H1 (cell line): Measurements from ENCODE around the gene IGF2BP3. TPM values are rescaled to one million over a fixed set of nuclear protein-coding genes. Genes with fewer than 3 reads are reported as not detected.

Experiments
- CTCF ChIA-PET: fragments of 300-600 bp; sonication (Branson Sonifier 250); formaldehyde crosslinking; loops from one replicate; lab custom pipeline; 2021; ENCODE audit not compliant: partially characterized antibody; lab: Charles Lee
- POLR2A ChIA-PET: fragments of 300-600 bp; sonication (Branson Sonifier 250); formaldehyde crosslinking; loops from one replicate; lab custom pipeline; 2021; ENCODE audit warnings: inconsistent platforms; ENCODE audit not compliant: partially characterized antibody; lab: Charles Lee
- DNase-seq, 2 experiments: peaks; one replicate each; pipeline versions ENCODE4 v3.0.0 to v3.0.0-alpha.2; 2010 to 2022; ENCODE audit warnings: low spot score in 2 of 2, low read depth in 1 of 2, mixed read lengths in 1 of 2
- FAIRE-seq: peaks from 2 replicates; lab custom pipeline; 2011; peaks lifted over from hg19 to GRCh38; lab: Jason Lieb, UNC
- H2AFZ ChIP-seq: 2 replicates; pipeline ENCODE4 v1.8.1; 2012; ENCODE audit warnings: low read length, inconsistent platforms
- H2AK5ac ChIP-seq: 2 replicates; pipeline ENCODE4 v1.6.1; 2013; ENCODE audit warnings: low read depth, low read length
- H2BK120ac ChIP-seq: replicated peaks from 2 replicates; pipeline ENCODE3; 2013; ENCODE audit warnings: low read depth, low read length, inconsistent platforms
- H2BK12ac ChIP-seq: 2 replicates; pipeline ENCODE4 v1.6.1; 2013; ENCODE audit warnings: low read depth, low read length
- H2BK15ac ChIP-seq: 2 replicates; pipeline ENCODE4 v1.6.1; 2013; ENCODE audit warnings: low read length
- H2BK20ac ChIP-seq: 2 replicates; pipeline ENCODE4 v1.6.1; 2013; ENCODE audit warnings: low read length
- H2BK5ac ChIP-seq: 2 replicates; pipeline ENCODE4 v1.6.1; 2013; ENCODE audit warnings: low read depth, low read length
- H3K14ac ChIP-seq: 2 replicates; pipeline ENCODE4 v1.6.1; 2013; ENCODE audit warnings: inconsistent platforms; ENCODE audit not compliant: insufficient read length
- H3K18ac ChIP-seq: 2 replicates; pipeline ENCODE4 v1.6.1; 2013; ENCODE audit warnings: low read length; ENCODE audit errors: extremely low read depth
- H3K23ac ChIP-seq: 2 replicates; pipeline ENCODE4 v1.6.1; 2013; ENCODE audit warnings: inconsistent platforms; ENCODE audit not compliant: insufficient read length
- H3K23me2 ChIP-seq: 2 replicates; pipeline ENCODE4 v1.6.1; 2013; ENCODE audit warnings: low read depth, low read length
- H3K27ac ChIP-seq: 2 replicates; pipeline ENCODE4 v1.6.1; 2011; ENCODE audit warnings: low read depth, low read length, inconsistent platforms
- H3K27me3 ChIP-seq, 4 experiments: replicated peaks in 1 of 4; 1 replicate in 1 of 4; 2 replicates in 3 of 4; pipeline versions ENCODE4 v1.6.1 to v1.8.1; 2011 to 2013; ENCODE audit warnings: low read length in 3 of 4, mild to moderate bottlenecking in 3 of 4, inconsistent platforms in 2 of 4, mixed read lengths in 2 of 4, moderate library complexity in 1 of 4; ENCODE audit not compliant: control insufficient read depth in 3 of 4, insufficient read depth in 3 of 4; ENCODE audit errors: extremely low read depth in 1 of 4
- H3K36me3 ChIP-seq, 4 experiments: 2 replicates each; pipeline versions ENCODE4 v1.6.1 to v1.8.1; 2011 to 2013; ENCODE audit warnings: mild to moderate bottlenecking in 4 of 4, low read length in 3 of 4, moderate library complexity in 2 of 4, control low read depth in 1 of 4, inconsistent platforms in 1 of 4; ENCODE audit not compliant: insufficient read depth in 4 of 4, control insufficient read depth in 2 of 4
- H3K4ac ChIP-seq: replicated peaks from 2 replicates; pipeline ENCODE3; 2013; ENCODE audit warnings: low read length, low read depth, mixed read lengths, inconsistent platforms; ENCODE audit not compliant: insufficient read length
- H3K4me1 ChIP-seq, 4 experiments: replicated peaks in 1 of 4; 1 replicate in 1 of 4; 2 replicates in 3 of 4; pipeline versions ENCODE4 v1.6.1 to v1.8.1; 2011 to 2013; ENCODE audit warnings: low read length in 3 of 4, inconsistent platforms in 2 of 4, mixed read lengths in 1 of 4; ENCODE audit not compliant: insufficient read depth in 4 of 4, control insufficient read depth in 3 of 4
- H3K4me2 ChIP-seq, 2 experiments: 2 replicates each; pipeline versions ENCODE4 v1.6.1 to v1.8.1; 2011 to 2013; ENCODE audit warnings: low read depth in 2 of 2, low read length in 2 of 2, control low read depth in 1 of 2, inconsistent platforms in 1 of 2, mild to moderate bottlenecking in 1 of 2; ENCODE audit not compliant: insufficient read depth in 1 of 2
- H3K4me3 ChIP-seq, 4 experiments: fragments of 200-600, 300-600 bp in 1 of 4; sonication (generic), shearing (Covaris generic), sonication (Bioruptor Twin) in 1 of 4; 2 replicates each; pipeline versions ENCODE4 v1.5.1 to v1.8.1; 2011 to 2016; ENCODE audit warnings: low read length in 4 of 4, low read depth in 3 of 4, control low read depth in 2 of 4, inconsistent platforms in 2 of 4, mild to moderate bottlenecking in 2 of 4, mixed read lengths in 1 of 4, moderate library complexity in 1 of 4; ENCODE audit not compliant: insufficient read depth in 2 of 4; ENCODE audit errors: extremely low read depth in 1 of 4
- H3K56ac ChIP-seq: replicated peaks from 2 replicates; pipeline ENCODE3; 2013; ENCODE audit warnings: low read depth, mild to moderate bottlenecking, mixed read lengths, low read length, inconsistent platforms; ENCODE audit not compliant: insufficient read length
- H3K79me1 ChIP-seq: 2 replicates; pipeline ENCODE4 v1.6.1; 2013; ENCODE audit warnings: low read depth, low read length, control low read depth
- H3K79me2 ChIP-seq, 2 experiments: 2 replicates each; pipeline versions ENCODE4 v1.6.1 to v1.8.1; 2012 to 2013; ENCODE audit warnings: low read length in 2 of 2, mild to moderate bottlenecking in 2 of 2, inconsistent platforms in 1 of 2; ENCODE audit not compliant: insufficient read depth in 2 of 2, control insufficient read depth in 1 of 2
- H3K9ac ChIP-seq, 4 experiments: replicated peaks in 1 of 4; 1 replicate in 1 of 4; 2 replicates in 3 of 4; pipeline versions ENCODE4 v1.6.1 to v1.8.1; 2011 to 2013; ENCODE audit warnings: low read depth in 3 of 4, low read length in 3 of 4, control low read depth in 2 of 4, mild to moderate bottlenecking in 2 of 4, moderate library complexity in 2 of 4, inconsistent platforms in 1 of 4; ENCODE audit errors: extremely low read depth in 1 of 4
- H3K9me3 ChIP-seq, 2 experiments: 2 replicates each; pipeline versions ENCODE4 v1.6.1 to v1.8.1; 2012 to 2013; ENCODE audit warnings: mild to moderate bottlenecking in 2 of 2, moderate library complexity in 2 of 2, control low read depth in 1 of 2, inconsistent platforms in 1 of 2, low read depth in 1 of 2, low read length in 1 of 2, mixed read lengths in 1 of 2; ENCODE audit not compliant: insufficient read depth in 2 of 2
- H4K20me1 ChIP-seq, 2 experiments: replicated peaks in 1 of 2; 2 replicates each; pipeline versions ENCODE3 to v1.8.1; 2011 to 2013; ENCODE audit warnings: inconsistent platforms in 2 of 2, low read length in 2 of 2, mild to moderate bottlenecking in 1 of 2; ENCODE audit not compliant: insufficient read depth in 2 of 2, control insufficient read depth in 1 of 2
- H4K5ac ChIP-seq: 2 replicates; pipeline ENCODE4 v1.6.1; 2013; ENCODE audit warnings: low read length, low read depth, mixed read lengths, inconsistent platforms; ENCODE audit not compliant: insufficient read length
- H4K8ac ChIP-seq: 2 replicates; pipeline ENCODE4 v1.8.0; 2013; ENCODE audit warnings: mild to moderate bottlenecking, moderate library complexity, low read length, inconsistent platforms; ENCODE audit not compliant: insufficient read depth; ENCODE audit errors: extremely low read depth
- H4K91ac ChIP-seq: replicated peaks from 2 replicates; pipeline ENCODE3; 2013; ENCODE audit warnings: low read length, mixed read lengths, inconsistent platforms; ENCODE audit not compliant: insufficient read length
- RFX5 ChIP-seq: IDR thresholded peaks from 2 replicates; pipeline ENCODE4 v1.6.1; 2011; ENCODE audit warnings: low read depth, low read length, improper control_type of control experiment, borderline replicate concordance
- WGBS, 2 experiments: shearing (Covaris generic) in 1 of 2; methylation state at CpG; one replicate each; pipeline versions ENCODE4 v1.1.6 to v1.1.7; 2013 to 2015; ENCODE audit warnings: low lambda C conversion rate in 2 of 2, mixed read lengths in 2 of 2, inconsistent platforms in 1 of 2, low coverage in 1 of 2, missing lambda C conversion rate in 1 of 2; ENCODE audit not compliant: insufficient replicate concordance in 2 of 2, insufficient coverage in 1 of 2, insufficient read length in 1 of 2; ENCODE audit errors: extremely low coverage in 1 of 2, missing lambda C conversion rate in 1 of 2; 5-methylcytosine and 5-hydroxymethylcytosine counted together
- polyA plus RNA-seq, 7 experiments: library from polyadenylated mRNA; depleted of rRNA in 3 of 7; stranded (reverse) in 5 of 7; unstranded in 2 of 7; fragments of >200 nt in 5 of 7; fragments of 200-250 nt in 2 of 7; gene quantifications; 1 replicate in 5 of 7; 2 replicates in 1 of 7; 4 replicates in 1 of 7; pipeline versions ENCODE4 v1.2.1 to v1.2.3, GENCODE V29; 2011 to 2013; ENCODE audit warnings: missing spikeins in 2 of 7, mixed read lengths in 2 of 7
- total RNA-seq: library from RNA; stranded (reverse); fragmentation: NEBNext Ultra II Directional; extraction: Animal tissue kit (Norgen Biotek cat#: 25700); gene quantifications from 2 replicates; pipeline ENCODE4 v1.2.1, GENCODE V29; 2021

The IGF2BP3 gene
- total and polyA plus RNA-seq, 2 of the 8 experiments (the other 6 are each of a cell fraction or from before 2014, with no cell fraction given): 66.3 to 193 TPM

GRCh38 chr7:23377134-23377533 is 93.2 kb downstream of the IGF2BP3 start:
- Histone ChIP-seq H2AFZ (no peak overlapping the region), H2BK15ac (no peak overlapping the region), H3K56ac (no peak overlapping the region), H3K18ac (no peak overlapping the region), H3K27ac (no peak overlapping the region), H3K23ac (no peak overlapping the region), H3K9ac (no peak overlapping the region), H2BK5ac (no peak overlapping the region), H3K4me1 (peaks cover 0 to 12% (median 3%) of the 10 kb centered on the region in 4 experiments; a peak in 4 of 7 replicates), H3K14ac (no peak overlapping the region), H4K91ac (no peak overlapping the region), H3K9me3 (no peaks in the 10 kb centered on the region), H2BK120ac (no peak overlapping the region), H3K79me2 (peaks cover 9 to 96% of the 10 kb centered on the region in 2 experiments; a peak in 3 of 4 replicates), H4K20me1 (peaks cover 18 to 28% of the 10 kb centered on the region in 2 experiments), H2AK5ac (no peak overlapping the region), H3K27me3 (no peaks in the 10 kb centered on the region), H3K4ac (no peak overlapping the region), H3K4me2 (no peak overlapping the region), H3K79me1 (peaks cover 16% of the 10 kb centered on the region), H3K36me3 (peaks cover 0 to 23% (median 4%) of the 10 kb centered on the region in 4 experiments; a peak in 4 of 8 replicates), H2BK12ac (no peak overlapping the region), H3K4me3 (no peak overlapping the region), H2BK20ac (no peak overlapping the region), H4K8ac (no peak overlapping the region), H4K5ac (no peak overlapping the region), H3K23me2 (no peaks in the 10 kb centered on the region)
- TF ChIP-seq RFX5: no peak
- DNase-seq (no peak), FAIRE-seq (no peak)
- WGBS, 2 experiments: 88% methylated on average over 3 of the region's 3 CpGs; no CpG with 5 or more reads in 1 of the 2 experiments
- ChIA-PET CTCF (no interaction called here), POLR2A (no interaction called here)
